A549 treated with DMSO at 1 μM for 4 hours (cell line): ENCODE measurements around the gene OSBPL5. TPM values are rescaled to one million over a fixed set of nuclear protein-coding genes. Genes with fewer than 3 reads are reported as not detected.

Experiments
- total RNA-seq: library from RNA; stranded (reverse); fragments of 200-300 nt; extraction: Qiagen RNA extraction; gene quantifications from 5 replicates; pipeline ENCODE4 v1.2.3, GENCODE V29; 2022; ENCODE audit warnings: low read depth

The OSBPL5 gene
- total RNA-seq, result 4.7 to 7.3 TPM (median 5.0 TPM) in 5 replicates

GRCh38 chr11:3165152-3165705, at the start of gene OSBPL5:
TSS of gene OSBPL5 (minus strand) at chr11:3165310. CDS start at chr11:3129148, 36,162 bp downstream.

DNA sequence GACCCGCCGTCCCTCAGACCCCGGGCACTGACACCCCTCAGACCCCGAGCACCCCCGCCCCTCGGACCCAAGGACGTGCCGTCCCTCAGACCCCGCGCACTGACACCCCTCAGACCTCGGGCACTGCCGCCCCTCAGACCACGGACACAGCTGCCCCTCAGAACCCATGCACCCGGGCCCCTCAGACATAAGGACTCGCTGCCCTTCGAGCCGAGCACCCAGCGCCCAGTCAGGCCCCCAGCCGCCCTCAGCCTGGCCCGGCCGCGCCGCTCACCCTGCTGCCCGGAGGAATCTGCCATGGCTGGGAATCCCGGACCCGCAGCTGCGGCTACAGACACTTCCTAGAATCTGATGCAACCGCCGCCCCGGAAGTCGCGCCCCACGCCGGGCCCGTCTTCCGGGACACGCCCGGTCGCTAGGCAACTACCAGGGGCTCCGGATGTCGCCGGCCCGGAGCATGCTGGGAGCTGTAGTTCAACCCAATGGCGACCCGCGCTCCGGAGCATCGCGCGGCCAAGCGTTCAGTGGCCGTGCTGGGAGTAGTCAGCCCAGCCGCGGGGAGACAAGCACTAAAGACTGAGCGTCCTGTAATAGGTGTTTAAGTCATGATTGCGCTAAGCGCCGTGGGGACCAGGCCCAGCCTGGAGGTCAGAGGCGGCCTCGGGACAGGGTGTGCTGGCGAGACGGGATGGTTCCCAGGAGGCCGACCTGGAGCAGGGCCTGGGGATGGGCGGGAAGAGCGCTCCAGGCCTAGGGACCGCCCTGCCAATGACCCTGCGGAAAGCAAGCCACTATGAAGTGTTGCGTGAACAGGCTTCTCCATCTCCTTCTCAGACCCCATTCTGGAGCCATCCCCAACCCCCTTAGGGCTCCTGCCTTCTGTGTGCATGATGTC, 107.8 kb downstream of the OSBPL5 start, which contains the start of gene CARS1:
TSS of gene CARS1 (minus strand) at position 355 of the 895 bp plus-strand sequence. CDS start at position 299, 56 bp downstream.

Other genes with a start within 250 kb of the OSBPL5 start
- 108 to 163 TPM (median 129 TPM) in 5 replicates for gene PHLDA2, start 235.9 kb downstream of the OSBPL5 start, total RNA-seq
- 107 to 131 TPM (median 127 TPM) in 5 replicates for gene NAP1L4, start 173.0 kb downstream of the OSBPL5 start, total RNA-seq
- gene CARS1, start 107.9 kb downstream of the OSBPL5 start, total RNA-seq, result 57.0 to 66.1 TPM (median 64.4 TPM) in 5 replicates
- gene MRGPRG, start 53.5 kb upstream of the OSBPL5 start, total RNA-seq, result not detected in 5 replicates
- gene MRGPRE, start 67.1 kb upstream of the OSBPL5 start, total RNA-seq, result 0.06 to 0.21 TPM (median 0.10 TPM) in 5 replicates
- 17.5 to 23.0 TPM (median 20.1 TPM) in 5 replicates for gene ZNF195, start 213.8 kb upstream of the OSBPL5 start, total RNA-seq